ENCODE measurements around the gene SEC24C. TPM values are rescaled to one million over a fixed set of nuclear protein-coding genes. Genes with fewer than 3 reads are reported as not detected.

The SEC24C gene
- total RNA-seq, 1 donor from 2014 or later = 89.8 TPM

Other genes starting within 250 kb of the SEC24C start
- 41.4 and 43.3 TPM in 2 replicates for gene PPP3CB, start 248.3 kb upstream of the SEC24C start, total RNA-seq
- gene USP54, start 153.0 kb upstream of the SEC24C start, total RNA-seq = 9.0 and 10.8 TPM in 2 replicates
- gene MYOZ1, start 102.9 kb upstream of the SEC24C start, total RNA-seq = not detected in 2 replicates
- 0.05 TPM in 1 of 2 replicates, not detected in the other for gene SYNPO2L, start 88.3 kb upstream of the SEC24C start, total RNA-seq
- gene AGAP5, start 46.3 kb upstream of the SEC24C start, total RNA-seq = 9.5 and 15.0 TPM in 2 replicates
- 19.3 and 24.2 TPM in 2 replicates for gene CHCHD1, start 37.7 kb downstream of the SEC24C start, total RNA-seq
- 67.5 and 93.0 TPM in 2 replicates for gene ZSWIM8, start 41.2 kb downstream of the SEC24C start, total RNA-seq
- gene NDST2, start 67.2 kb downstream of the SEC24C start, total RNA-seq = 59.4 and 61.7 TPM in 2 replicates
- gene CAMK2G, start 130.2 kb downstream of the SEC24C start, total RNA-seq = 17.8 and 19.9 TPM in 2 replicates
- gene PLAU, start 166.8 kb downstream of the SEC24C start, total RNA-seq = 0.10 TPM in 1 of 2 replicates, not detected in the other